ENCODE measurements around the gene KCNIP4. TPM values are rescaled to one million over a fixed set of nuclear protein-coding genes. Genes with fewer than 3 reads are reported as not detected.

Gene KCNIP4
- polyA plus RNA-seq, 4 donors, result 1.3 to 3.7 TPM; not detected in 2

- Histone ChIP-seq H3K36me3 (ENCODE audit: control insufficient read depth in 3 of 3, insufficient read depth in 2 of 3, low read depth in 1 of 3, low read length in 3 of 3) (no peaks in the 10 kb centered on the region), H3K27ac (ENCODE audit: low read depth in 1 of 3, low read length in 2 of 3) (no peak overlapping the region), H3K9me3 (ENCODE audit: control insufficient read depth in 2 of 2, insufficient read depth in 1 of 2, low read depth in 1 of 2, low read length in 1 of 2) (no peaks in the 10 kb centered on the region), H3K4me3 (ENCODE audit: low read depth in 1 of 3, low read length in 3 of 3) (no peak overlapping the region), H3K4me1 (ENCODE audit: control insufficient read depth in 3 of 3, insufficient read depth in 2 of 3, low read depth in 1 of 3, low read length in 2 of 3) (no peaks in the 10 kb centered on the region), H3K27me3 (ENCODE audit: control insufficient read depth in 3 of 3, insufficient read depth in 3 of 3, low read length in 3 of 3) (peaks cover 0 to 7% (median 3%) of the 10 kb centered on the region in 3 donors)
- DNase-seq (peak in 1 of 2 donors; percentile 2), FAIRE-seq (no peak)
- WGBS, 3 donors, result 16 to 48% (median 39%) methylated on average over 13 of the region's 13 CpGs
These were observed 964.1 kb downstream of the KCNIP4 start for GRCh38 chr4:20984576-20984836.

- no peak overlapping the region for H3K4me3 ChIP-seq (ENCODE audit: low read depth in 1 of 3, low read length in 3 of 3)
- H3K27ac ChIP-seq (ENCODE audit: low read depth in 1 of 3, low read length in 2 of 3), result no peak overlapping the region
- no peaks in the 10 kb centered on the region for H3K9me3 ChIP-seq (ENCODE audit: control insufficient read depth in 2 of 2, insufficient read depth in 1 of 2, low read depth in 1 of 2, low read length in 1 of 2)
- peak in 1 of 2 donors; percentile 10 for DNase-seq
- no peaks in the 10 kb centered on the region for H3K4me1 ChIP-seq (ENCODE audit: control insufficient read depth in 3 of 3, insufficient read depth in 2 of 3, low read depth in 1 of 3, low read length in 2 of 3)
- WGBS, 3 donors, result 8 to 9% (median 9%) methylated on average over 31 of the region's 31 CpGs
- H3K27me3 ChIP-seq (ENCODE audit: control insufficient read depth in 3 of 3, insufficient read depth in 3 of 3, low read length in 3 of 3), result peaks cover 0 to 7% (median 3%) of the 10 kb centered on the region in 3 donors
- no peak for FAIRE-seq
- H3K36me3 ChIP-seq (ENCODE audit: control insufficient read depth in 3 of 3, insufficient read depth in 2 of 3, low read depth in 1 of 3, low read length in 3 of 3), result no peaks in the 10 kb centered on the region
These were observed 964.6 kb downstream of the KCNIP4 start for GRCh38 chr4:20983763-20984575.

GRCh38 chr4:20982544-20982943 lies 966.0 kb downstream of the KCNIP4 start:
- DNase-seq, result no peak
- Histone ChIP-seq H3K36me3 (ENCODE audit: control insufficient read depth in 3 of 3, insufficient read depth in 2 of 3, low read depth in 1 of 3, low read length in 3 of 3) (no peaks in the 10 kb centered on the region), H3K27me3 (ENCODE audit: control insufficient read depth in 3 of 3, insufficient read depth in 3 of 3, low read length in 3 of 3) (peaks cover 0 to 7% (median 3%) of the 10 kb centered on the region in 3 donors), H3K9me3 (ENCODE audit: control insufficient read depth in 2 of 2, insufficient read depth in 1 of 2, low read depth in 1 of 2, low read length in 1 of 2) (no peaks in the 10 kb centered on the region), H3K27ac (ENCODE audit: low read depth in 1 of 3, low read length in 2 of 3) (no peak overlapping the region), H3K4me3 (ENCODE audit: low read depth in 1 of 3, low read length in 3 of 3) (no peak overlapping the region), H3K4me1 (ENCODE audit: control insufficient read depth in 3 of 3, insufficient read depth in 2 of 3, low read depth in 1 of 3, low read length in 2 of 3) (no peaks in the 10 kb centered on the region)
- FAIRE-seq, result no peak
- WGBS, 3 donors, result 70 to 80% (median 78%) methylated on average over 3 of the region's 3 CpGs

- no peaks in the 10 kb centered on the region for H3K36me3 ChIP-seq (ENCODE audit: control insufficient read depth in 3 of 3, insufficient read depth in 2 of 3, low read depth in 1 of 3, low read length in 3 of 3)
- H3K4me1 ChIP-seq (ENCODE audit: control insufficient read depth in 3 of 3, insufficient read depth in 2 of 3, low read depth in 1 of 3, low read length in 2 of 3), result no peaks in the 10 kb centered on the region
- no peak overlapping the region for H3K27ac ChIP-seq (ENCODE audit: low read depth in 1 of 3, low read length in 2 of 3)
- H3K27me3 ChIP-seq (ENCODE audit: control insufficient read depth in 3 of 3, insufficient read depth in 3 of 3, low read length in 3 of 3), result no peaks in the 10 kb centered on the region
- H3K4me3 ChIP-seq (ENCODE audit: low read depth in 1 of 3, low read length in 3 of 3), result no peak overlapping the region
- no peaks in the 10 kb centered on the region for H3K9me3 ChIP-seq (ENCODE audit: control insufficient read depth in 2 of 2, insufficient read depth in 1 of 2, low read depth in 1 of 2, low read length in 1 of 2)
- WGBS, 3 donors, result 61 to 76% (median 67%) methylated on average over 6 of the region's 6 CpGs
- FAIRE-seq (no peak), DNase-seq (no peak)
These were observed 988.3 kb downstream of the KCNIP4 start for GRCh38 chr4:20960291-20960690.

GRCh38 chr4:20954541-20954940 lies 994.0 kb downstream of the KCNIP4 start:
- Histone ChIP-seq H3K27me3 (ENCODE audit: control insufficient read depth in 3 of 3, insufficient read depth in 3 of 3, low read length in 3 of 3) (no peaks in the 10 kb centered on the region), H3K9me3 (ENCODE audit: control insufficient read depth in 2 of 2, insufficient read depth in 1 of 2, low read depth in 1 of 2, low read length in 1 of 2) (no peaks in the 10 kb centered on the region), H3K27ac (ENCODE audit: low read depth in 1 of 3, low read length in 2 of 3) (no peak overlapping the region), H3K4me1 (ENCODE audit: control insufficient read depth in 3 of 3, insufficient read depth in 2 of 3, low read depth in 1 of 3, low read length in 2 of 3) (no peaks in the 10 kb centered on the region), H3K36me3 (ENCODE audit: control insufficient read depth in 3 of 3, insufficient read depth in 2 of 3, low read depth in 1 of 3, low read length in 3 of 3) (no peaks in the 10 kb centered on the region), H3K4me3 (ENCODE audit: low read depth in 1 of 3, low read length in 3 of 3) (no peak overlapping the region)
- FAIRE-seq, result no peak
- no peak for DNase-seq
- 72 to 83% (median 74%) methylated on average over 5 of the region's 5 CpGs for WGBS, 3 donors

- no peaks in the 10 kb centered on the region for H3K4me1 ChIP-seq (ENCODE audit: control insufficient read depth in 3 of 3, insufficient read depth in 2 of 3, low read depth in 1 of 3, low read length in 2 of 3)
- FAIRE-seq, result no peak
- no peak for DNase-seq
- H3K4me3 ChIP-seq (ENCODE audit: low read depth in 1 of 3, low read length in 3 of 3), result no peak overlapping the region
- no peaks in the 10 kb centered on the region for H3K36me3 ChIP-seq (ENCODE audit: control insufficient read depth in 3 of 3, insufficient read depth in 2 of 3, low read depth in 1 of 3, low read length in 3 of 3)
- no peaks in the 10 kb centered on the region for H3K9me3 ChIP-seq (ENCODE audit: control insufficient read depth in 2 of 2, insufficient read depth in 1 of 2, low read depth in 1 of 2, low read length in 1 of 2)
- no peak overlapping the region for H3K27ac ChIP-seq (ENCODE audit: low read depth in 1 of 3, low read length in 2 of 3)
- no peaks in the 10 kb centered on the region for H3K27me3 ChIP-seq (ENCODE audit: control insufficient read depth in 3 of 3, insufficient read depth in 3 of 3, low read length in 3 of 3)
These were observed 1003.6 kb downstream of the KCNIP4 start for GRCh38 chr4:20944961-20945360.

- DNase-seq (no peak), FAIRE-seq (no peak)
- Histone ChIP-seq H3K9me3 (ENCODE audit: control insufficient read depth in 2 of 2, insufficient read depth in 1 of 2, low read depth in 1 of 2, low read length in 1 of 2) (no peaks in the 10 kb centered on the region), H3K27ac (ENCODE audit: low read depth in 1 of 3, low read length in 2 of 3) (no peak overlapping the region), H3K27me3 (ENCODE audit: control insufficient read depth in 3 of 3, insufficient read depth in 3 of 3, low read length in 3 of 3) (no peaks in the 10 kb centered on the region), H3K36me3 (ENCODE audit: control insufficient read depth in 3 of 3, insufficient read depth in 2 of 3, low read depth in 1 of 3, low read length in 3 of 3) (no peaks in the 10 kb centered on the region), H3K4me3 (ENCODE audit: low read depth in 1 of 3, low read length in 3 of 3) (no peak overlapping the region), H3K4me1 (ENCODE audit: control insufficient read depth in 3 of 3, insufficient read depth in 2 of 3, low read depth in 1 of 3, low read length in 2 of 3) (no peaks in the 10 kb centered on the region)
- WGBS, 3 donors, result 88 to 94% (median 92%) methylated on average over 3 of the region's 3 CpGs
These were observed 1004.1 kb downstream of the KCNIP4 start for GRCh38 chr4:20944451-20944850.

GRCh38 chr4:20938204-20938603 lies 1010.4 kb downstream of the KCNIP4 start:
- Histone ChIP-seq H3K27me3 (ENCODE audit: control insufficient read depth in 3 of 3, insufficient read depth in 3 of 3, low read length in 3 of 3) (no peaks in the 10 kb centered on the region), H3K36me3 (ENCODE audit: control insufficient read depth in 3 of 3, insufficient read depth in 2 of 3, low read depth in 1 of 3, low read length in 3 of 3) (no peaks in the 10 kb centered on the region), H3K9me3 (ENCODE audit: control insufficient read depth in 2 of 2, insufficient read depth in 1 of 2, low read depth in 1 of 2, low read length in 1 of 2) (no peaks in the 10 kb centered on the region), H3K27ac (ENCODE audit: low read depth in 1 of 3, low read length in 2 of 3) (no peak overlapping the region), H3K4me1 (ENCODE audit: control insufficient read depth in 3 of 3, insufficient read depth in 2 of 3, low read depth in 1 of 3, low read length in 2 of 3) (no peaks in the 10 kb centered on the region), H3K4me3 (ENCODE audit: low read depth in 1 of 3, low read length in 3 of 3) (no peak overlapping the region)
- FAIRE-seq (no peak), DNase-seq (no peak)
- WGBS, 3 donors, result 79 to 80% (median 80%) methylated on average over 2 of the region's 2 CpGs

GRCh38 chr4:20926529-20926928 lies 1022.0 kb downstream of the KCNIP4 start:
- Histone ChIP-seq H3K36me3 (ENCODE audit: control insufficient read depth in 3 of 3, insufficient read depth in 2 of 3, low read depth in 1 of 3, low read length in 3 of 3) (no peaks in the 10 kb centered on the region), H3K4me3 (ENCODE audit: low read depth in 1 of 3, low read length in 3 of 3) (no peak overlapping the region), H3K4me1 (ENCODE audit: control insufficient read depth in 3 of 3, insufficient read depth in 2 of 3, low read depth in 1 of 3, low read length in 2 of 3) (no peaks in the 10 kb centered on the region), H3K9me3 (ENCODE audit: control insufficient read depth in 2 of 2, insufficient read depth in 1 of 2, low read depth in 1 of 2, low read length in 1 of 2) (no peaks in the 10 kb centered on the region), H3K27me3 (ENCODE audit: control insufficient read depth in 3 of 3, insufficient read depth in 3 of 3, low read length in 3 of 3) (no peaks in the 10 kb centered on the region), H3K27ac (ENCODE audit: low read depth in 1 of 3, low read length in 2 of 3) (no peak overlapping the region)
- FAIRE-seq, result no peak
- no peak for DNase-seq
